Stimulated activated CD8-positive, alpha-beta memory T cell treated with anti-CD3 and anti-CD28 coated beads, Interleukin-7, amount 100 ng/mL, for 48 hours (primary cell): ENCODE results near the gene CIB1.

ENCODE experiments used
- DNase-seq, 2 donors: peaks; one replicate each; pipeline ENCODE4 v3.0.0-alpha.2; 2020; ENCODE audit warnings: low read depth in 1 of 2; ENCODE audit errors: extremely low read depth in 1 of 2

The CIB1 gene

DNA sequence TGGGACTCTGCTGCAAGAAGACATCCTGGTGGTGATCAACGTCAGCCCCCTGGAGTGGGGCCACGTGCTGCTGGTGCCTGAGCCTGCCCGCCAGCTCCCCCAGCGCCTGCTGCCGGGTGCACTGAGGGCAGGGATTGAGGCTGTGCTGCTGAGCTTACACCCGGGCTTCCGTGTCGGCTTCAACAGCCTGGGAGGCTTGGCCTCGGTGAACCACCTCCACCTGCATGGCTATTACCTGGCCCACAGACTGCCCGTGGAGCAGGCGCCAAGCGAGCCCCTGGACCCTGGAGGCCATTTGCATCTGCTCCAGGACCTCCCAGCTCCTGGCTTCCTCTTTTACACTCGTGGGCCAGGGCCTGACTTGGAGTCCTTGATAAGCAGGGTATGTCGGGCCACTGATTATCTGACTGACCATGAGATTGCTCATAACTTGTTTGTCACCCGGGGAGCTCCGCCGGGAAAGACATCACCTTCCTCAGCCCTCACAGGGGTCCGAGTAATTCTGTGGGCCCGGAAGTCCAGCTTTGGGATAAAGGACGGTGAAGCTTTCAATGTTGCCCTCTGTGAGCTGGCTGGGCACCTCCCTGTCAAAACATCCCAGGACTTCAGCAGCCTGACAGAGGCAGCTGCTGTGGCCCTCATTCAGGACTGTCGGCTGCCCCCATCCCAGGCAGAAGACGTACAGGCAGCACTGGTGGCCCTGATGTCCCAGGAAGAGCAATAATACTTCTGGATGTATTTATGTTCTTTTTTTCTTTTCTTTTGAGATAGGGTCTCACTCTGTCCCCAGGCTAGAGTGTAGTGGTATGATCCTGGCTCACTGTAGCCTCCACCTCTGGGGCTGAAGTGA lies 7.8 kb upstream of the CIB1 start:
- DNase-seq, result no peak

DNA sequence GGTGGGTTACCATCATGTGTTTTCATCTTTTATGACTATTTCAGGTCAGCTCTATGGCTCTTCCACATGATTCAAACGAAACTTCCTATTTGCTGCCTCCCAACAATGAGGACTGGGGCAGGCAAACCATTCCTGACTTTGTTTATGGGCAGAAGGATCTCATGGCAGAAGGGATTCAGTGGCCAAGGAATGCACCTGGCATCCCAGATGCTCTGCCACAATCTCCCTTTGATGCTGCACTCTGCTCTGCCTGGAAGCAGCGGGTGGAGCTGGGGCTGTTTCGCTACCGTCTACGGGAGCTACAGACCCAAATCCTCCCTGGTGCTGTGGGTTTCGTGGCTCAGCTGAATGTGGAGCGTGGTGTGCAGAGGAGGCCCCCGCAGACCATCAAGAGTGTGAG lies 7.1 kb upstream of the CIB1 start:
- no peak for DNase-seq

DNA sequence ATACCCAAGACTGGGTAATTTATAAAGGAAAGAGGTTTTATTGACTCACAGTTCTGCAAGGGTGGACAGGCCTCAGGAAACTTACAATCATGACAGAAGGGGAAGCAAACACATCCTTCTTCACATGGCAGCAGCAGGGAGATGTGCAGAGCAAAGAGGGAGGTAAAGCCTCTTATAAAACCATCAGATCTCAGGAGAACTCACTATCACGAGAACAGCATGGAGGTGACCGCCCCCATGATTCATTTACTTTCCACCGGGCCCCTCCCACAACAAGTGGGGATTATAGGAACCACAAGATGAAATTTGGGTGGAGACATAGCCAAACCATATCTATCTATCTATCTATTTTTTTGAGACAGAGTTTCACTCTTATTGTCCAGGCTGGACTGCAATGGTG lies 5.6 kb upstream of the CIB1 start:
- no peak for DNase-seq

DNA sequence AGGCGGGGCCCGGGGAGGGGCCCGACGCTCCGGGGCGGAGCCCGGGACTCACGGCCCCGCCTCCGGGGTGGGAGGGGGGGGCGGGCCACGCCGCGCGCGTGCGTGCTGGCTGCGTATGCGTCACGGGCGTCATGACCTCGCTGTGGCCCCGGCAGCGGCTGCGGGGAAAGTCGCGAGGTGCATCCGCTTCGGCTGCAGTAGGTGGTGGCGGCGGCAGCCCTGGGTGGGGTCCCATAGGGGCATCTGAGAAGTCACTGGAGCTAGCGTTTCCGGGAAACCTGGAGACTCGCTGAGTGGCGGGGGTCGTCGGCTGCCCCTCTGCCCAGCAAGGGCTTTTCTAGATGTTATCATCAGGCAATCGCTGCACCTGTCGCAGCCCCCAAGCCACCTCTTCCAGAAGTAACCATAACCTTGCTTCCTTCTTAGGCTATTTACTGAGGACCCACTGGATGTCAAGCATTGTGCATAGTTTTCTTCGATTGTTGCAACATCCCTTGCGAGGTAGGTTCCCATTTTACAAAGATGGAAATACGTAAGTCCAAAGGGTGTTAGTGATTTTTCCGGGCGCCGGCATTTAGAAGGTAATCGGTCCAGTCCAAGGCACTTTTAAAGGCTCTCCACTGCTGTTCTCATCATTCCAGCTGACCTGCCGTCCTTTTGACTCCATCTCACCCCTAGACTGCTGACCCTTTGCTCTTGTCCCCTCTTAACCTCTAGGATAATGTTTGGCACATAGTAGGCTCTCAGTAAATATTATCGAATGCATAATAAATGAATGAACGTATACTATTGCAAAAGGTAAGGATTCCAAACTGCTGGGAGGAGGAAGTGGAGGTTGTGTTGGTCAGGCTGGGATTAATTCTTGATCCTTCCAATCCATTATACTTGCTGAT lies 601 bp upstream of the CIB1 start, which contains the start of gene GDPGP1:
Gene GDPGP1 (plus strand): TSS at position 114 of the 893 bp plus-strand sequence. CDS start 6,700 bp downstream, outside the sequence.
- no peak for DNase-seq

DNA sequence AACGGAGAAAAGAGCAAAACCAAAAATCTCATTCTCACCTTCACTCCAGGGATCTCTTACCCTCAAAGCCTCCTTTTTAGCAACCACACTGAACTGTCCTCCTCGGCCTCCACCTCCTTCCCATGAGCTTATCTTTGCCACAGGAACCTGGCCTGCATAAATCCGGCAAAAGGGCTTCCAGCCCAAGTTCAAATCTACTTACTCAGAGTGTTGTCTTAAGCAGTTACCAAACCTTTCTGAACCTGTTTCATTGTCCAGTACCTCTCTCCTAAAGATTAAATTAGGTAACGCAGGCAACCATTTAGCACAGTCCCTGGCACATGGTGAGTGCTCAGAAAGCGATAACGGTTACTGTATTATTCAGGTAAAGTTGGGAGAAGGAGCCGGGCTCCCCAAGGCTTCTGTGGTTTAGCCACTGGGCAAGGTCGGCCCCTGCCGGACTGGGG lies 777 bp downstream of the CIB1 start:
- DNase-seq, result no peak

DNA sequence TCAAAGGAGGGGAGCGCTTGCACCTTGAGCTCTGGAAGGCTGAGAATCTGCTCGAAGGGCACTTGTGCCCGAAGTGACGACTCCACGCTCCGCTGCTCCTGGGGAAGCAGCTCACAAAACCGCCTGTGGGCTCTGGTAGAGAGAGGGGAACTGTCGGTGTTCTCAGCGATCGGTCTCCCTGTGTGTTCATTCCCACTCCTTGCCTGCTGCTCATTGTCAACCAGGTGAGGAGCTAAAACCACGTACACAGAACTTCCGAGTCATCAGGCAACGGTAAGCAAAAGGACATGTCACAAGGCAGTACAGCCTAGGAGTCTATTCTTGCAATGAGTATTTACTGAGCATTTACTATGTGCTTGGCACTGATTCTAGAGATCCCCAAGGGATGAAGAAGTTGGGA lies 1.5 kb downstream of the CIB1 start:
- peak in 1 of 2 donors; percentile 11 for DNase-seq

DNA sequence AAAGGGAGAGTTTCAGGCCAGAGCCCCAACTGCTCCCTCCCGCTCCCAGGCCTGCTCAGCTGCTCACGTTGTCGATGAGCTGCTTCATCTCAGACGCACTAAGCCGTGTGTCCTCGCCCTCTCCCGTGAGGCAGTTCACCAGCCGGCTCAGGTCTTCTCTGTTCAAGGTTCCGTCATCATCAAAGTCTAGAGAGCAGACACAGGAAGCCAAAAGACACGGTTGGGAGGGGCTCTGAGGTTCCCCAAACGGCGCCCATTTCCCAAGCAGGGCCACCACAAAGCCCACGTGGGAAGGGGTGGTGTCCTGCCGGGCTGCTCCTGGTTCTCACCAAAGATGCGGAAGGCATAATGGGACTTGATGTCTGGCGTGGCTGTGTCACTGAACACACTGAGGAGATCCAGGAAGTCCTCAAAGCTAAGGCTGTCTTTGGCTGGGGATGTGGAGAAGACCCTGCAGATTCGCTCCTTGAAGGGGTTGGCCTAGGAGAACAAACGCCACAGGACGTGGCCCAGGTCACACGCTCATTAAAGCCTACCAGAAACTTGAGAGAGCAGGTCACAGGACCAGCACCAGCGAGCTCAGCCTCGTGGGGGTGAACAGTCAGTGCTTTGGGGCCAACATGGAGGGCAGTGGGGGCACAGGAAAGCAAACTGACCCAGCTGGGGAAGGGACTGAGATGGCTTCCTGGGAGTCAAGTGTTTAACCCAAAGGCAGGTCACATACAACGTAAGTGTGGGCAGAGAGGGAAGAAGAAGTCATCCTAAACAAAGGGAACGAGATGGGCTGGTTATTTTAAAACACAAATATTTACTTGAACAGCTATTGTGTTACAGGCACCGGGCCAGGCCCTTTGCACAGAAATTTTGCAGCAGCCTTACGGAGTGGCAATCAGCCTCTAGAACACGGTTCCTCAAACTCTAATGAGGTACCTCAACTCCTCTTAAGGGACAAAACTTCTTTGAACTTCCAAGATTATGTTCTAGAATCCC lies 2.4 kb downstream of the CIB1 start:
- DNase-seq, result peak in 1 of 2 donors; percentile 52

DNA sequence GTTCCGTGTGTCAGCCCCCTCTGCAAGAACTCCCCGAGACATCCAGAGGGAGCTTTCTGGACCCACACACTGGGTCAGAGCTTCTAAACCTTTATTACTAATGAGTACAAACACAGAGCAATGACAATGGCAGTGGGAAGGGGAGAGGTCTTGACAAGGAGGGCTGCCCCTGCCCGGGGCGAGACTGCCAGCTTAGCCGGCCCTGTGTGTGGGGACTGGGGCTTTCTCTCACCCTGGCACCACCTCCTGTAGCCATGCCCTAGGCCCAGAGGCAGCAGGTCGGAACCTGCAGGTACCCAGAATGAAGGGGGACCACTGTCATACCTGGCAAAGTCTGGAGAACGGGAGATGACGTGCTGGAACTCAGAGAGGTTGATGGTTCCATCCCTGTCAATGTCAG lies 3.1 kb downstream of the CIB1 start:
- DNase-seq, result no peak

DNA sequence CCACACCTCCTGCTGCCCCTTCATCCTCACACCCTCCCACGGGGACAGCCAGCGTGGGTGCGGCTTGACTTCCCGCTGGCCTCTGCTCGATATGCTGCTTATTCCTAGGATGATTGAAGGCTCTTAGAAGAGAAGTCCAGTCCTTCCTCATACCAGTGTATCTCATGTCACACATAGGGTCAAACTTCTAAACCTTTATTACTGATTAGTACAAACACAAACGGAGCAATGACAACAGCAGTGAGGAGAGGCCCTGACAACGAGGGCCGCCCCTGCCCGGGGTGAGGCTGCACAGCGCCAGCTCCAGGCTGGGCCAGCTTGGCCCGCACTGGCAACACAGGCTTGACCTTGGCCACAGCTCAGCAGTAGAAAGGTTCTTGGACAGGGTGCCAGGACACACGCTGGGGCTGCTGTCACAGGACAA lies 3.7 kb downstream of the CIB1 start:
- DNase-seq, result no peak

DNA sequence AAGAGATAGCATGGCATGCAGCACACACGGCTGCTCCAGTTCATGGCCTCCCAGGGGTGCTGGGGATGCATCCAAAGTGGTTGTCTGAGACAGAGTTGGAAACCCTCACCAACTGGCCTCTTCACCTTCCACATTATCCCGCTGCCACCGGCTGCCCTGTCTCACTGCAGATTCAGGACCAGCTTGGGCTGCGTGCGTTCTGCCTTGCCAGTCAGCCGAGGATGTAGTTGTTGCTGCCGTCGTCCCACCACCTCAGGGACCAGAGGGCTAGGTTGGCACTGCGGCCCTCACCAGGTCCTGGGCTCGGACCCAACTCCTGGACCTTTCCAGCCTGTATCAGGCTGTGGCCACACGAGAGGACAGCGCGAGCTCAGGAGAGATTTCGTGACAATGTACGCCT lies 4.8 kb downstream of the CIB1 start:
- DNase-seq, result no peak

DNA sequence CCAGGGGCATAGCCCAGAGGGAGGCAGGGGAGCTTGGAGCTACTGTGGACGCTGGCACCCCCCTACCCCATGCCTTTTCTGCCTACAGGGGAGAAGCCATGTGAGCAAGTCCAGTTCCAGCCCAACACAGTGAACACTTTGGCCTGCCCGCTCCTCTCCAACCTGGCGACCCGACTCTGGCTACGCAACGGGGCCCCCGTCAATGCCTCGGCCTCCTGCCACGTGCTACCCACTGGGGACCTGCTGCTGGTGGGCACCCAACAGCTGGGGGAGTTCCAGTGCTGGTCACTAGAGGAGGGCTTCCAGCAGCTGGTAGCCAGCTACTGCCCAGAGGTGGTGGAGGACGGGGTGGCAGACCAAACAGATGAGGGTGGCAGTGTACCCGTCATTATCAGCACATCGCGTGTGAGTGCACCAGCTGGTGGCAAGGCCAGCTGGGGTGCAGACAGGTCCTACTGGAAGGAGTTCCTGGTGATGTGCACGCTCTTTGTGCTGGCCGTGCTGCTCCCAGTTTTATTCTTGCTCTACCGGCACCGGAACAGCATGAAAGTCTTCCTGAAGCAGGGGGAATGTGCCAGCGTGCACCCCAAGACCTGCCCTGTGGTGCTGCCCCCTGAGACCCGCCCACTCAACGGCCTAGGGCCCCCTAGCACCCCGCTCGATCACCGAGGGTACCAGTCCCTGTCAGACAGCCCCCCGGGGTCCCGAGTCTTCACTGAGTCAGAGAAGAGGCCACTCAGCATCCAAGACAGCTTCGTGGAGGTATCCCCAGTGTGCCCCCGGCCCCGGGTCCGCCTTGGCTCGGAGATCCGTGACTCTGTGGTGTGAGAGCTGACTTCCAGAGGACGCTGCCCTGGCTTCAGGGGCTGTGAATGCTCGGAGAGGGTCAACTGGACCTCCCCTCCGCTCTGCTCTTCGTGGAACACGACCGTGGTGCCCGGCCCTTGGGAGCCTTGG lies 5.6 kb downstream of the CIB1 start:
- DNase-seq, result no peak

DNA sequence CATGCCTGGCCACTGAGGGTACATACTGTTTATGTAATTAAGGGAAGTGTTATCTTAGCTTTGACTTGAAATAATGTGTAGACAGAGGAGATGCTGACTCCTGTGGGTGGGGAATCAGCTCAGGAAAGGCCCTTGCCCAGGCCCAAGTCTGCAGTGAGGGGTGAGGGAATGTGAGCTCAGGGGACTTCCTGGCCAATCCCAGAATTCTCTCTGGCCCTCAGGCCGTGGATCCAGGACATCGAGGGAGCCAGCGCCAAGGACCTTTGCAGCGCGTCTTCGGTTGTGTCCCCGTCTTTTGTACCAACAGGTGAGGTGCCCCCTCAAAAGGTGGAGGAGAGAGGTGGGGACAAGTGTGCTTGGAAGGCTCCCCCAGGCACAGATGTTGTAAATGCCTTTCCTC lies 6.4 kb downstream of the CIB1 start:
- no peak for DNase-seq

DNA sequence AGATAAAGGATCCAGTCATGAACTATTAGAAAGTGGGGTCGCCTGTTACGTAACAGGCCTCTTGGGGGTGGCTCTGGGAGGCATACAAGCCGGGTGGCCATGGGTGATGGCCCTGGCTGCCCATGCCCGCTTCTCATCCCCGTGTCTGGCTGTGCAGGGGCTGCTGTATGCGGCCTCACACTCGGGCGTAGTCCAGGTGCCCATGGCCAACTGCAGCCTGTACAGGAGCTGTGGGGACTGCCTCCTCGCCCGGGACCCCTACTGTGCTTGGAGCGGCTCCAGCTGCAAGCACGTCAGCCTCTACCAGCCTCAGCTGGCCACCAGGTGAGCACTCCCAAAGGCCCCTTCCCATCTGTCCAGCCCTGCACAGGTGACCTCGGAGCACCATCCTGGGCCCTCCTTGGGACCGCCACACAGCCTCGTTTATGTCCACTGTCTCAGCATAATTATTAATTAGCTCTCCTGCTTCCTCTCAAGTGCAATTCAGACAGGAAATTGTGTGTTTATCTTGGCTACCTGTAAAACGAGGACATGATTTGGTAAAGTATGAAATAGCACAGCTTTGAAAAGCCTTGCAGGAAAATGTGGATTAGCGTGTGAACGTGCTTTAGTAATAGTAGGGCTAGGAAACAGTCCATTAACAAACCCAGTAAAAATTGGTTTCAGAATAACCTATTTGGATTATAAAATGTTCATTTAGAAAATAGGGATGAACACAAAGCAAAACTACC lies 8.1 kb downstream of the CIB1 start:
- no peak for DNase-seq

DNA sequence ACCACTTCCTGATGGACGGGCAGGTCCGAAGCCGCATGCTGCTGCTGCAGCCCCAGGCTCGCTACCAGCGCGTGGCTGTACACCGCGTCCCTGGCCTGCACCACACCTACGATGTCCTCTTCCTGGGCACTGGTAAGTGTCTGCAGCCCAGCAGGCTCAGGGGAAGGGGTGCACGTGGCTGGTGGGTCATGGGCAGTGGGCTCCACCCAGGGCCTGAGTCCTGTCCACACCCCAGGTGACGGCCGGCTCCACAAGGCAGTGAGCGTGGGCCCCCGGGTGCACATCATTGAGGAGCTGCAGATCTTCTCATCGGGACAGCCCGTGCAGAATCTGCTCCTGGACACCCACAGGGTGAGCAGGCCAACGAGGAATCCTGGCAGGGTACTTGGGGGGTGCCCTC lies 8.7 kb downstream of the CIB1 start:
- no peak for DNase-seq

DNA sequence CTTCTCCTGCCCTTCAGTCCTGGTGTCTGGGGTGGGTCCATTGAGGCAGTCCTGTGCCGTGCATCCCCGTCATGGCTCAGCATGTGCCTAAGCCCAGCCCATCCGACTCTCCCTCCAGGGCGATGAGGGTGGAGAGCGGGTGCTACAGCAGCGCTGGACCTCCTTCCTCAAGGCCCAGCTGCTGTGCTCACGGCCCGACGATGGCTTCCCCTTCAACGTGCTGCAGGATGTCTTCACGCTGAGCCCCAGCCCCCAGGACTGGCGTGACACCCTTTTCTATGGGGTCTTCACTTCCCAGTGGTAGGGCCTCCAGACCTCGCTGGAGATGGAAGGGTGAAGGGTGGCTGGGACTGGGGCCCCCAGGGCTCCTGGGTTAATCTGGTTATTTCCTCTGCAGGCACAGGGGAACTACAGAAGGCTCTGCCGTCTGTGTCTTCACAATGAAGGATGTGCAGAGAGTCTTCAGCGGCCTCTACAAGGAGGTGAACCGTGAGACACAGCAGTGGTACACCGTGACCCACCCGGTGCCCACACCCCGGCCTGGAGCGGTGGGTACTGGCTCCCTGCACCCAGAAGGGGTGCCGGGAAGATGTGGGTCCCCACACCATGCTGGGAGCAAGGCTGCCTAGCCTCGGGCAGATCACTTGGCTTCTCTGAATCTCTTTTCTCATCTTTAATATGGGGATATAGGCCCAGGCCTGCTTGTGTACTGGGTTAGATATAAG lies 10.1 kb downstream of the CIB1 start:
- no peak for DNase-seq

DNA sequence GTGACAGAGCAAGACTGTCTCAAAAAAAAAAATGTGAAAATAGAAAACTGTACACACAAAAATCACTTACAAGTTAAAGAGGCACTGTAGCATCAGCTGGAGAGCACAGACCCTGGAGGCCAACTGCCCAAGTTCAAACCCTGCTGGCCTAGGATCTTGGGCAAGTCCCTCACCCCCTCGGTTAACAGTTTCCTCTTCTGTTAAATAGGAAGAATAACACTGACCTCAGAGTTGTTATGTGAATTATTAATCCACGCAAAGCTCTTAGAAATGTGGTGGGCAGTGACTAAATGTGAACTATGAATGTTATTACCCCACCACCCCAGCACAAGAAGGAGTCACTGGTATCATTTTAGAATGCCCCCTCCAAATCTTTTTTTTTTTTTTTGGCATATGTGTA lies 11.2 kb downstream of the CIB1 start:
- no peak for DNase-seq

DNA sequence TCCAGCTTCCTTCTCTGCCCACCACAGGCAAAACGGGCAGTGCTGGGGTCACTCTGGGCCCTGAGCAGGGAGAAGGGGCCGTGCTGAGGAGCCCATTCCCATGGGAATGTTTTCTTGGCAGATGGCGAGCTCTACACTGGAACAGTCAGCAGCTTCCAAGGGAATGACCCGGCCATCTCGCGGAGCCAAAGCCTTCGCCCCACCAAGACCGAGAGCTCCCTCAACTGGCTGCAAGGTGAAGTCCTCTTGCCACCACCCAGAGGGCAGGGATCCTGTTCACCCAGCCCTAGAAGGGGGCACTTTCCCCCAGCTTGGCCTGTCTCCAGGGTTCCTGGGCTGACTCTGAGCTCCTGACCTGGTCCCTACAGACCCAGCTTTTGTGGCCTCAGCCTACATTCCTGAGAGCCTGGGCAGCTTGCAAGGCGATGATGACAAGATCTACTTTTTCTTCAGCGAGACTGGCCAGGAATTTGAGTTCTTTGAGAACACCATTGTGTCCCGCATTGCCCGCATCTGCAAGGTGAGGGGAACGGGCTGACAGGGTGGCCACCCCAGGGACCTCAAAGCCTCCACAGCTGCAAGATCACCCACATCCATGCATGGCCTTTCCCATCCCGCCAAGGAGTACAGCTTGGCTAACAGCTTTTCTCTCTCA lies 12.4 kb downstream of the CIB1 start:
- no peak for DNase-seq
